ENCODE results near the gene PIGT. TPM values are rescaled to one million over a fixed set of nuclear protein-coding genes. Genes with fewer than 3 reads are reported as not detected.

PIGT gene
- total and polyA plus RNA-seq, 10 of the 15 experiments (the other 5 are each of a cell fraction or from before 2014, with no cell fraction given), result 18.6 to 66.0 (median 35.3) TPM

GRCh38 chr20:45391559-45391958, 24.4 kb upstream of the PIGT start (continued):
- no peak for TF ChIP-seq USF2 (IDR thresholded peaks at IDR 0.05; ENCODE audit: borderline replicate concordance, low read depth, low read length)
- TF ChIP-seq ZBTB4 (CRISPR knock-in tag; IDR thresholded peaks at IDR 0.05), result no peak
- no peak for TF ChIP-seq NRF1 (conservative IDR thresholded peaks at IDR 0.05; ENCODE audit: low read depth, low read length)

- intact Hi-C loops (cut with micrococcal nuclease; ENCODE audit: unreplicated experiment), result no loop called here
- Histone ChIP-seq H3K9me3 (replicated peaks; ENCODE audit: control insufficient read depth, insufficient read depth, low read length) (no peaks in the 10 kb centered on the region; the same call in 2 of the 3 replicates), H3K79me2 (ENCODE audit: control insufficient read depth, insufficient read depth, low read length) (no peaks in the 10 kb centered on the region), H3K4me3 (no peak overlapping the region), H3K9ac (ENCODE audit: control insufficient read depth, insufficient read depth, low read length) (no peak overlapping the region), H4K20me1 (ENCODE audit: control insufficient read depth, insufficient read depth) (no peaks in the 10 kb centered on the region), H3K4me1 (ENCODE audit: control insufficient read depth, insufficient read depth, low read length) (no peaks in the 10 kb centered on the region), H2AFZ (ENCODE audit: control insufficient read depth, low read depth, low read length) (no peak overlapping the region), H3K27ac (ENCODE audit: control insufficient read depth, insufficient read depth) (no peak overlapping the region), H3K27me3 (replicated peaks in 1 of 2; ENCODE audit: control insufficient read depth in 2 of 2, insufficient read depth in 2 of 2, low read length in 1 of 2) (no peaks in the 10 kb centered on the region), H3K36me3 (ENCODE audit: control insufficient read depth in 2 of 2, insufficient read depth in 2 of 2, low read length in 1 of 2) (no peaks in the 10 kb centered on the region; a peak in 1 of 4 replicates), H3K4me2 (ENCODE audit: control insufficient read depth, insufficient read depth) (no peak overlapping the region)
- WGBS (ENCODE audit: insufficient coverage, insufficient replicate concordance, low lambda C conversion rate, missing lambda C conversion rate), result 53% methylated on average over 3 of the region's 3 CpGs
- ChIA-PET RAD21 (ENCODE audit: unreplicated experiment) (interaction anchor here (0.6 to 1.2 kb wide), 3 partner anchors 19 to 30 kb away, joined by 3 to 4 read pairs (median 3); partner anchors contain the start of gene SYS1), POLR2A (interaction anchor here (0.8 kb wide), 1 partner anchor 23 kb away, joined by 3 read pairs; no protein-coding TSS in a partner anchor), CTCF (interaction anchor here (0.6 to 3.3 kb wide), 5 partner anchors 19 to 57 kb away, joined by 3 to 16 read pairs (median 3); partner anchors contain the start of gene SYS1), SMC1A (ENCODE audit: uncharacterized antibody, unreplicated experiment) (interaction anchor here (0.7 to 1.4 kb wide), 3 partner anchors 44 to 367 kb away, joined by 3 to 4 read pairs (median 4); no protein-coding TSS in a partner anchor)
- no TSS peak for BruUV-seq (replicated peaks)
- FAIRE-seq (no peak), DNase-seq (ENCODE audit: low read depth, low spot score) (no peak), ATAC-seq (no peak)
- in situ Hi-C loops (cut with MboI), result no loop called here
- TF ChIP-seq NBN (IDR thresholded peaks at IDR 0.05) (no peak), ELK1 (IDR thresholded peaks at IDR 0.05; ENCODE audit: low read depth, low read length) (no peak), ZNF592 (IDR thresholded peaks at IDR 0.05) (no peak), SMAD5 (IDR thresholded peaks at IDR 0.05; ENCODE audit: low read depth) (no peak), CHD4 (IDR thresholded peaks at IDR 0.05) (no peak), HCFC1 (IDR thresholded peaks at IDR 0.05; ENCODE audit: low read length) (no peak), SUZ12 (IDR thresholded peaks at IDR 0.05; ENCODE audit: unreplicated experiment) (no peak), GABPA (IDR thresholded peaks at IDR 0.05; ENCODE audit: low read depth) (no peak), TCF3 (IDR thresholded peaks at IDR 0.05; ENCODE audit: borderline replicate concordance, insufficient read depth, low read depth, low read length) (no peak), STAT3 (IDR thresholded peaks at IDR 0.05; ENCODE audit: low read depth, low read length) (no peak), MEF2B (IDR thresholded peaks at IDR 0.05; ENCODE audit: partially characterized antibody, poor library complexity, severe bottlenecking) (no peak)
Measured at GRCh38 chr20:45392733-45393132, 23.2 kb upstream of the PIGT start.
